ENCODE measurements around the gene RABGAP1L.
"Not testable (repeated sequence)": the region's sequence is repeated elsewhere in the genome, so short reads cannot be mapped to it uniquely, and the experiment has no call there.

RABGAP1L gene

DNA sequence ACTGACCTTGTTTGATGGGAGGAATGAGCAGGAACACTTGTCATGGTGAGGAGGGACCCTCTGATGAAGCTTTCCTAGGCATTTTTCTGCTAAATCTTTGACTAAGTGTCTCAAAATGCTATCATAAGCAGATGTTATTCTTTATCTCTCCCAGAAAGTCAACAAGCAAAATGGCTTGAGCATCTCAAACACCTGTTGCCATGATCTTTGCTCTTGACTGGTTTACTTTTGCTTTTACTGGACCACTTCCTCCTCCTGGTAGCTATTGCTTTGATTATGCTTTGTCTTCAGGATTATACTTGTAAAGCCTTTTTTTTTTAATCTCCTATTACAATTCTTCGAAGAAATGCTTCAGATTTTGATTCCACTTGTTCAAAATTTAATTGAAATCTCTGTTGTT is 445.9 kb downstream of the RABGAP1L start:
- no peak overlapping the region for H3K4me3 ChIP-seq (ENCODE audit: control insufficient read depth in 1 of 7, extremely low read depth in 1 of 7, insufficient read depth in 4 of 7, low read depth in 2 of 7, low read length in 6 of 7)
- DNase-seq = no peak
- POLR2A ChIA-PET = no interaction called here
- H3K27me3 ChIP-seq (replicated peaks in 2 of 5; ENCODE audit: control insufficient read depth in 4 of 5, insufficient read depth in 5 of 5, low read length in 4 of 5) = no peaks in the 10 kb centered on the region
- no peaks in the 10 kb centered on the region for H3K4me1 ChIP-seq (ENCODE audit: control extremely low read depth in 1 of 4, control insufficient read depth in 4 of 4, insufficient read depth in 4 of 4, low read length in 3 of 4)
- 100% methylated on average over 1 of the region's 1 CpG for WGBS (ENCODE audit: insufficient coverage)
- peaks cover 0 to 19% (median 4%) of the 10 kb centered on the region in 5 experiments for H3K9me3 ChIP-seq (ENCODE audit: control extremely low read depth in 1 of 5, control insufficient read depth in 4 of 5, insufficient read depth in 2 of 5, low read depth in 1 of 5, low read length in 4 of 5)
- CTCF ChIA-PET = no interaction called here
- peaks cover 0 to 16% (median 4%) of the 10 kb centered on the region in 4 experiments for H3K36me3 ChIP-seq (ENCODE audit: control insufficient read depth in 4 of 4, insufficient read depth in 4 of 4, low read length in 3 of 4)
- no peak overlapping the region for H3K27ac ChIP-seq (ENCODE audit: insufficient read depth in 1 of 2, low read depth in 1 of 2, low read length in 2 of 2, poor library complexity in 1 of 2, severe bottlenecking in 2 of 2)

- POLR2A ChIA-PET = no interaction called here
- Histone ChIP-seq H3K27ac (ENCODE audit: insufficient read depth in 1 of 2, low read depth in 1 of 2, low read length in 2 of 2, poor library complexity in 1 of 2, severe bottlenecking in 2 of 2) (no peak overlapping the region), H3K4me1 (ENCODE audit: control extremely low read depth in 1 of 4, control insufficient read depth in 4 of 4, insufficient read depth in 4 of 4, low read length in 3 of 4) (no peaks in the 10 kb centered on the region), H3K4me3 (ENCODE audit: control insufficient read depth in 1 of 7, extremely low read depth in 1 of 7, insufficient read depth in 4 of 7, low read depth in 2 of 7, low read length in 6 of 7) (no peak overlapping the region), H3K36me3 (ENCODE audit: control insufficient read depth in 4 of 4, insufficient read depth in 4 of 4, low read length in 3 of 4) (peaks cover 0 to 12% (median 4%) of the 10 kb centered on the region in 4 experiments), H3K27me3 (replicated peaks in 2 of 5; ENCODE audit: control insufficient read depth in 4 of 5, insufficient read depth in 5 of 5, low read length in 4 of 5) (no peaks in the 10 kb centered on the region), H3K9me3 (ENCODE audit: control extremely low read depth in 1 of 5, control insufficient read depth in 4 of 5, insufficient read depth in 2 of 5, low read depth in 1 of 5, low read length in 4 of 5) (peaks cover 0 to 14% (median 4%) of the 10 kb centered on the region in 5 experiments)
- DNase-seq = no peak
- CTCF ChIA-PET = no interaction called here
- 94% methylated on average over 2 of the region's 2 CpGs for WGBS (ENCODE audit: insufficient coverage)
Observed at GRCh38 chr1:174606471-174606870, 447.2 kb downstream of the RABGAP1L start.

DNA sequence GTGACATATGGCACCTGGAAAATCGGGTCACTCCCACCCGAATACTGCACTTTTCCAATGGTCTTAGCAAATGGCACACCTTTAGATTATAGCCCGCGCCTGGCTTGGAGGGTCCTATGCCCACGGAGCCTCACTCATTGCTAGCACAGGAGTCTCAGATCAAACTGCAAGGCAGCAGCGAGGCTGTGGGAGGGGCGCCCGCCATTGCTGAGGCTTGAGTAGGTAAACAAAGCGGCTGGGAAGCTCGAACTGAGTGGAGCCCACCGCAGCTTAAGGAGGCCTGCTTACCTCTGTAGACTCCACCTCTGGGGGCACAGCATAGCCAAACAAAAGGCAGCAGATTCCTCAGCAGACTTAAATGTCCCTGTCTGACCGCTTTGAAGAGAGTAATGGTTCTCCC is 458.6 kb downstream of the RABGAP1L start:
- H3K27me3 ChIP-seq (replicated peaks in 2 of 5; ENCODE audit: control insufficient read depth in 4 of 5, insufficient read depth in 5 of 5, low read length in 4 of 5); H3K4me3 ChIP-seq (ENCODE audit: control insufficient read depth in 1 of 7, extremely low read depth in 1 of 7, insufficient read depth in 4 of 7, low read depth in 2 of 7, low read length in 6 of 7); CTCF ChIA-PET; DNase-seq; H3K27ac ChIP-seq (ENCODE audit: insufficient read depth in 1 of 2, low read depth in 1 of 2, low read length in 2 of 2, poor library complexity in 1 of 2, severe bottlenecking in 2 of 2); POLR2A ChIA-PET; H3K36me3 ChIP-seq (ENCODE audit: control insufficient read depth in 4 of 4, insufficient read depth in 4 of 4, low read length in 3 of 4); H3K4me1 ChIP-seq (ENCODE audit: control extremely low read depth in 1 of 4, control insufficient read depth in 4 of 4, insufficient read depth in 4 of 4, low read length in 3 of 4): not testable (repeated sequence)
- WGBS (ENCODE audit: insufficient coverage) = 98% methylated on average over 12 of the region's 12 CpGs
- peaks cover 0 to 19% (median 12%) of the 10 kb centered on the region in 5 experiments for H3K9me3 ChIP-seq (ENCODE audit: control extremely low read depth in 1 of 5, control insufficient read depth in 4 of 5, insufficient read depth in 2 of 5, low read depth in 1 of 5, low read length in 4 of 5)

GRCh38 chr1:174623324-174624035 is 464.2 kb downstream of the RABGAP1L start:
- Histone ChIP-seq H3K4me3 (ENCODE audit: control insufficient read depth in 1 of 7, extremely low read depth in 1 of 7, insufficient read depth in 4 of 7, low read depth in 2 of 7, low read length in 6 of 7) (no peak overlapping the region), H3K36me3 (ENCODE audit: control insufficient read depth in 4 of 4, insufficient read depth in 4 of 4, low read length in 3 of 4) (no peaks in the 10 kb centered on the region), H3K27ac (ENCODE audit: insufficient read depth in 1 of 2, low read depth in 1 of 2, low read length in 2 of 2, poor library complexity in 1 of 2, severe bottlenecking in 2 of 2) (no peak overlapping the region), H3K9me3 (ENCODE audit: control extremely low read depth in 1 of 5, control insufficient read depth in 4 of 5, insufficient read depth in 2 of 5, low read depth in 1 of 5, low read length in 4 of 5) (peaks cover 0 to 2% (median 0%) of the 10 kb centered on the region in 5 experiments), H3K27me3 (replicated peaks in 2 of 5; ENCODE audit: control insufficient read depth in 4 of 5, insufficient read depth in 5 of 5, low read length in 4 of 5) (no peaks in the 10 kb centered on the region), H3K4me1 (ENCODE audit: control extremely low read depth in 1 of 4, control insufficient read depth in 4 of 4, insufficient read depth in 4 of 4, low read length in 3 of 4) (no peaks in the 10 kb centered on the region)
- POLR2A ChIA-PET = no interaction called here
- WGBS (ENCODE audit: insufficient coverage) = 100% methylated on average over 1 of the region's 2 CpGs
- CTCF ChIA-PET = no interaction called here
- DNase-seq = no peak

- H3K27ac ChIP-seq (ENCODE audit: insufficient read depth in 1 of 2, low read depth in 1 of 2, low read length in 2 of 2, poor library complexity in 1 of 2, severe bottlenecking in 2 of 2) = no peak overlapping the region
- POLR2A ChIA-PET = no interaction called here
- CTCF ChIA-PET = interaction anchor here (0.6 kb wide), 1 partner anchor 203 kb away, joined by 3 read pairs; no protein-coding TSS in a partner anchor
- WGBS (ENCODE audit: insufficient coverage) = 94% methylated on average over 5 of the region's 6 CpGs
- no peak for DNase-seq
- no peaks in the 10 kb centered on the region for H3K4me1 ChIP-seq (ENCODE audit: control extremely low read depth in 1 of 4, control insufficient read depth in 4 of 4, insufficient read depth in 4 of 4, low read length in 3 of 4)
- no peaks in the 10 kb centered on the region for H3K27me3 ChIP-seq (replicated peaks in 2 of 5; ENCODE audit: control insufficient read depth in 4 of 5, insufficient read depth in 5 of 5, low read length in 4 of 5)
- no peak overlapping the region for H3K4me3 ChIP-seq (ENCODE audit: control insufficient read depth in 1 of 7, extremely low read depth in 1 of 7, insufficient read depth in 4 of 7, low read depth in 2 of 7, low read length in 6 of 7)
- H3K9me3 ChIP-seq (ENCODE audit: control extremely low read depth in 1 of 5, control insufficient read depth in 4 of 5, insufficient read depth in 2 of 5, low read depth in 1 of 5, low read length in 4 of 5) = peaks cover 0 to 3% (median 0%) of the 10 kb centered on the region in 5 experiments
- H3K36me3 ChIP-seq (ENCODE audit: control insufficient read depth in 4 of 4, insufficient read depth in 4 of 4, low read length in 3 of 4) = no peaks in the 10 kb centered on the region
Observed at GRCh38 chr1:174626031-174627025, 467.0 kb downstream of the RABGAP1L start.

DNA sequence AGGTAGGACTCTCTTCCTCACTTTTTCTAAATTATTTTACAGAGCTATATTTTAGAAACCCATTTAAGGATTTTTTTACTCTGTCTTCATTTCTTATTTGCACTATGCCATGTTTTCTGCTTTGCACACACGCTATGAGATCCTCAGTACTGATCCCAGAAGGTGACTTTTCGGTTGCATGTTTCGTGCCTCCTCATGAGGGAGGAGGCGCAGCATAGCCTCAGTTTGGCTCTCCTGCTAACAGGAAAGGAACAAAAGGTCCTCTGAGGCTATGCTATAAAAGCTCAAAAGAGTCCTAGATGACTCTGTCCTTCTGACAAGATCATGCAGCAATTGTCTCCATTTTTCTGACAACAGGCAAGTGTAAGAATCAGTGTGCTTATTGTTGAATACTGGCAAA is 478.2 kb downstream of the RABGAP1L start:
- Histone ChIP-seq H3K27ac (ENCODE audit: insufficient read depth in 1 of 2, low read depth in 1 of 2, low read length in 2 of 2, poor library complexity in 1 of 2, severe bottlenecking in 2 of 2) (no peak overlapping the region), H3K27me3 (replicated peaks in 2 of 5; ENCODE audit: control insufficient read depth in 4 of 5, insufficient read depth in 5 of 5, low read length in 4 of 5) (no peaks in the 10 kb centered on the region), H3K4me3 (ENCODE audit: control insufficient read depth in 1 of 7, extremely low read depth in 1 of 7, insufficient read depth in 4 of 7, low read depth in 2 of 7, low read length in 6 of 7) (no peak overlapping the region), H3K4me1 (ENCODE audit: control extremely low read depth in 1 of 4, control insufficient read depth in 4 of 4, insufficient read depth in 4 of 4, low read length in 3 of 4) (no peaks in the 10 kb centered on the region), H3K9me3 (ENCODE audit: control extremely low read depth in 1 of 5, control insufficient read depth in 4 of 5, insufficient read depth in 2 of 5, low read depth in 1 of 5, low read length in 4 of 5) (no peaks in the 10 kb centered on the region), H3K36me3 (ENCODE audit: control insufficient read depth in 4 of 4, insufficient read depth in 4 of 4, low read length in 3 of 4) (peaks cover 0 to 4% (median 0%) of the 10 kb centered on the region in 4 experiments)
- WGBS (ENCODE audit: insufficient coverage) = 98% methylated on average over 4 of the region's 4 CpGs
- POLR2A ChIA-PET = no interaction called here
- CTCF ChIA-PET = no interaction called here
- DNase-seq = no peak

GRCh38 chr1:174639461-174639860 is 480.1 kb downstream of the RABGAP1L start:
- no peak overlapping the region for H3K4me3 ChIP-seq (ENCODE audit: control insufficient read depth in 1 of 7, extremely low read depth in 1 of 7, insufficient read depth in 4 of 7, low read depth in 2 of 7, low read length in 6 of 7)
- no peak overlapping the region for H3K27ac ChIP-seq (ENCODE audit: insufficient read depth in 1 of 2, low read depth in 1 of 2, low read length in 2 of 2, poor library complexity in 1 of 2, severe bottlenecking in 2 of 2)
- DNase-seq = no peak
- no peaks in the 10 kb centered on the region for H3K27me3 ChIP-seq (replicated peaks in 2 of 5; ENCODE audit: control insufficient read depth in 4 of 5, insufficient read depth in 5 of 5, low read length in 4 of 5)
- H3K36me3 ChIP-seq (ENCODE audit: control insufficient read depth in 4 of 4, insufficient read depth in 4 of 4, low read length in 3 of 4) = peaks cover 0 to 4% (median 0%) of the 10 kb centered on the region in 4 experiments
- peaks cover 0 to 4% (median 1%) of the 10 kb centered on the region in 5 experiments for H3K9me3 ChIP-seq (ENCODE audit: control extremely low read depth in 1 of 5, control insufficient read depth in 4 of 5, insufficient read depth in 2 of 5, low read depth in 1 of 5, low read length in 4 of 5)
- H3K4me1 ChIP-seq (ENCODE audit: control extremely low read depth in 1 of 4, control insufficient read depth in 4 of 4, insufficient read depth in 4 of 4, low read length in 3 of 4) = no peaks in the 10 kb centered on the region
- no CpG with 5 or more reads among the region's 1 CpG for WGBS (ENCODE audit: insufficient coverage)
- ChIA-PET POLR2A (no interaction called here), CTCF (no interaction called here)
